ENCODE measurements around the gene PIBF1. TPM values are rescaled to one million over a fixed set of nuclear protein-coding genes. Genes with fewer than 3 reads are reported as not detected.

PIBF1 gene
- total RNA-seq, 1 experiment from 2014 or later, result 4.8 TPM

DNA sequence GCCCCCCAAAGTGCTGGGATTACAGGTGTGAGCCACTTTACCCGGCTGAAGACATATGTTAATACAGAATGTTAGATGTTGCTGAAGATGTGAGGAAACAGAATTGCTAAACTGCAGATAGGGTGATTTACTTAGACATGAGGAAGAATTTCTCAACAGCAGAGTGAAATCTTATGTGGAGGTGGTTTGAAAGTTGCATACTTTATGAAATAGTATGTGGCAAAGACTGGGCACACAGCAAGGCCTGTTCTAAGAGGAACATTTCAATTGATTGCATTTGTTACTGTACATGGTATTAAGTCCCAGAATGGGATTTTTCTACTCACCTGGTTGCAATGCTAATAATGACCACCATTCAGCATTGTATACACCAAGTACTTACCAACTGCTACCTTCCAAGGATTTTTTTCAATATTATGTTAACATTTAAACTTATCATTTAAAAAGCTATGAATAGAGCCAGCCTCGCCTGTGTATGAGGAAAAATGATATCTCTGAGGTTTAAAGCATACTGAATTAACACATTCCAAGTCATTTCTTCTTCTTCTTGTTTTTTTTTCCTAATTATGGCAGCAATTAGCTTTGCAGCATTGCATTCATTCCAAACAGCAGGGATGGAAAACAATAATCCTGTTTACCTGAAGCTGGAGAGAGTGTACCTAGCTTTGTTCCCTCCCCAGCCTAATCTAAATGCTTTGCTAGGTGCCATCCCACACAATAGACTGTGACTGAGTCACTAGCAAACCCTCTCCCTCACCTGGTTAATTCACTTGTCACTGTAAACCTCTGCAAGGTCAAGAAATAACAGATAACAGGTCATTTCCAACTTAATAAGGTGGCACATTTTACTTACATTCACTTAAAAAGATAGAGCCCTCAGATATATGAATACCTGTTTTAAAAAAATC lies 257.5 kb downstream of the PIBF1 start:
- H3K79me2 ChIP-seq (ENCODE audit: low read length), result no peaks in the 10 kb centered on the region
- no peak overlapping the region for H2AFZ ChIP-seq (ENCODE audit: low read length)
- ChIA-PET POLR2A (ENCODE audit: unreplicated experiment) (no interaction called here), CTCF (no interaction called here)
- no peaks in the 10 kb centered on the region for H3F3A ChIP-seq (ENCODE audit: low read length, unreplicated experiment)
- no peak overlapping the region for H3K27ac ChIP-seq (ENCODE audit: low read length)
- no peak overlapping the region for H3K4me3 ChIP-seq (ENCODE audit: low read length)
- H4K20me1 ChIP-seq (ENCODE audit: low read length), result no peaks in the 10 kb centered on the region
- peaks cover 8% of the 10 kb centered on the region; the same call in 1 of the 2 replicates for H3K4me1 ChIP-seq (ENCODE audit: insufficient read depth, low read length)
- no peak for TF ChIP-seq EZH2phosphoT487 (IDR thresholded peaks at IDR 0.05; ENCODE audit: borderline replicate concordance, low read length)
- peak; percentile 2 for DNase-seq
- intact Hi-C loops (cut with micrococcal nuclease), result no loop called here
- H3K27me3 ChIP-seq (ENCODE audit: low read length), result no peaks in the 10 kb centered on the region
- peak; percentile 22; the same call in 1 of the 2 replicates for ATAC-seq
- no peaks in the 10 kb centered on the region for H3K9me3 ChIP-seq (ENCODE audit: low read length)
- H3K9ac ChIP-seq (ENCODE audit: low read length), result no peak overlapping the region
- no peaks in the 10 kb centered on the region for H3K9me2 ChIP-seq (replicated peaks; ENCODE audit: low read length)
- no TSS peak for BruUV-seq (replicated peaks)
- no peaks in the 10 kb centered on the region for H3K36me3 ChIP-seq (ENCODE audit: low read depth, low read length)
- no peak overlapping the region for H3K4me2 ChIP-seq (ENCODE audit: low read length)

DNA sequence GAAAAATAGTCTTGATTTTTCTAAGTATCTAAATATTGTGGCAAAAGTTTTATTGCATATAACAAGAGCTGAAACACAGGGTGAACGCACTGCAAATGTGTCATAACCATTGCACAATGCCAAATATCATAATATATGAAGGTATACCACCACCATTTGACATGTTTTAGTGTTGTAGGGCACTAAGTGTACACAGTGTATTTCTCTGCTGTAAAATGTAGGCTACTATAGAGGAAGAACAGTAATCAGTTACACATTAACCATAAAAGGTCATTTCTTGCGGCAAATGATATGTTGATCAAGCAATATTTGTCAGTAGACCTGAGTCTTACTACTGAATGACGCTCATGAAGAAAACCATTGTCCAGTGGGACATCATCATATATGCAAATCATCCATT lies 258.6 kb downstream of the PIBF1 start:
- ATAC-seq (no peak), DNase-seq (no peak)
- H3K4me2 ChIP-seq (ENCODE audit: low read length), result no peak overlapping the region
- H3K36me3 ChIP-seq (ENCODE audit: low read depth, low read length), result no peaks in the 10 kb centered on the region
- no peaks in the 10 kb centered on the region for H3K79me2 ChIP-seq (ENCODE audit: low read length)
- BruUV-seq (replicated peaks), result no TSS peak
- no peaks in the 10 kb centered on the region for H3K27me3 ChIP-seq (ENCODE audit: low read length)
- H3K4me1 ChIP-seq (ENCODE audit: insufficient read depth, low read length), result peaks cover 8% of the 10 kb centered on the region; the same call in 1 of the 2 replicates
- no peaks in the 10 kb centered on the region for H3F3A ChIP-seq (ENCODE audit: low read length, unreplicated experiment)
- H3K9me2 ChIP-seq (replicated peaks; ENCODE audit: low read length), result no peaks in the 10 kb centered on the region
- H2AFZ ChIP-seq (ENCODE audit: low read length), result no peak overlapping the region
- no peak overlapping the region for H3K9ac ChIP-seq (ENCODE audit: low read length)
- H3K27ac ChIP-seq (ENCODE audit: low read length), result peak overlapping the region; percentile 21; the same call in 1 of the 2 replicates
- H4K20me1 ChIP-seq (ENCODE audit: low read length), result no peaks in the 10 kb centered on the region
- intact Hi-C loops (cut with micrococcal nuclease), result no loop called here
- H3K4me3 ChIP-seq (ENCODE audit: low read length), result no peak overlapping the region
- CTCF ChIA-PET, result interaction anchor here (1.4 kb wide), 1 partner anchor 201 kb away, joined by 3 read pairs; no protein-coding TSS in a partner anchor
- POLR2A ChIA-PET (ENCODE audit: unreplicated experiment), result no interaction called here
- H3K9me3 ChIP-seq (ENCODE audit: low read length), result no peaks in the 10 kb centered on the region
- no peak for TF ChIP-seq EZH2phosphoT487 (IDR thresholded peaks at IDR 0.05; ENCODE audit: borderline replicate concordance, low read length)
- TF ChIP-seq, protein P1, sequence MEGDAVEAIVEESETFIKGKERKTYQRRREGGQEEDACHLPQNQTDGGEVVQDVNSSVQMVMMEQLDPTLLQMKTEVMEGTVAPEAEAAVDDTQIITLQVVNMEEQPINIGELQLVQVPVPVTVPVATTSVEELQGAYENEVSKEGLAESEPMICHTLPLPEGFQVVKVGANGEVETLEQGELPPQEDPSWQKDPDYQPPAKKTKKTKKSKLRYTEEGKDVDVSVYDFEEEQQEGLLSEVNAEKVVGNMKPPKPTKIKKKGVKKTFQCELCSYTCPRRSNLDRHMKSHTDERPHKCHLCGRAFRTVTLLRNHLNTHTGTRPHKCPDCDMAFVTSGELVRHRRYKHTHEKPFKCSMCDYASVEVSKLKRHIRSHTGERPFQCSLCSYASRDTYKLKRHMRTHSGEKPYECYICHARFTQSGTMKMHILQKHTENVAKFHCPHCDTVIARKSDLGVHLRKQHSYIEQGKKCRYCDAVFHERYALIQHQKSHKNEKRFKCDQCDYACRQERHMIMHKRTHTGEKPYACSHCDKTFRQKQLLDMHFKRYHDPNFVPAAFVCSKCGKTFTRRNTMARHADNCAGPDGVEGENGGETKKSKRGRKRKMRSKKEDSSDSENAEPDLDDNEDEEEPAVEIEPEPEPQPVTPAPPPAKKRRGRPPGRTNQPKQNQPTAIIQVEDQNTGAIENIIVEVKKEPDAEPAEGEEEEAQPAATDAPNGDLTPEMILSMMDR (conservative IDR thresholded peaks at IDR 0.05; ENCODE audit: low read depth, low read length), result no peak

DNA sequence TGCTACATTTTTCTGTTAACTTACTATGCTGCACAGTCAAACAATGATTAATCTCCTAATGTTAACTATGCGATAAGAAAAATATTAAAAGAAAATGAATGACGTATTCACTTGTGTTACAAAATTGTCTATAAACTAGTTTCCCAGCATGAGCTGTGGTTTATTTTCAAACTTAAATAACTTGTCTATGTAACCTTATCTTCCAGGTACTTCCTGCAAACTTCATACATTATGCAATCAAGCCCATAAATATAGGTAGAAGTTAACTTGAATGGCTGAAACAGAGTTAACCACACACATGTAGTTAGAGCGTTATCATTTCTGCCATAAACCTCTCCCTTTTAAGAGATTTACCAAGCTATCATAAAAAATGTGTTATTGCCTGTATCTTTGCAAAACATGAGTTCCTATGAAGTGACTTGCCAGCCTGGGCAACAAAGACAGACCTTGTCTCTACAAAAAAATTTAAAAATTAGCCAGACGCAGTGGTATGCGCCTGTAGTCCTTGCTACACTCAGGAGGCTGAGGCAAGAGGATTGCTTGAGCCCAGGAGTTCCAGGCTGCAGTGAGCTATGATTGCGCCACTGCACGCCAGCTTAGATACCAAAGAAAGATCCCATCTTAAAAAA lies 259.1 kb downstream of the PIBF1 start:
- ChIA-PET CTCF (interaction anchor here (1.4 kb wide), 1 partner anchor 201 kb away, joined by 3 read pairs; no protein-coding TSS in a partner anchor), POLR2A (ENCODE audit: unreplicated experiment) (interaction anchor here (0.7 kb wide), 1 partner anchor 54 kb away, joined by 3 read pairs; no protein-coding TSS in a partner anchor)
- Histone ChIP-seq H4K20me1 (ENCODE audit: low read length) (no peaks in the 10 kb centered on the region), H3K4me1 (ENCODE audit: insufficient read depth, low read length) (peaks cover 8% of the 10 kb centered on the region; the same call in 1 of the 2 replicates), H3K27me3 (ENCODE audit: low read length) (no peaks in the 10 kb centered on the region), H3K9ac (ENCODE audit: low read length) (no peak overlapping the region), H3K9me3 (ENCODE audit: low read length) (no peaks in the 10 kb centered on the region), H3F3A (ENCODE audit: low read length, unreplicated experiment) (no peaks in the 10 kb centered on the region), H3K4me2 (ENCODE audit: low read length) (no peak overlapping the region), H3K79me2 (ENCODE audit: low read length) (no peaks in the 10 kb centered on the region), H3K27ac (ENCODE audit: low read length) (peak overlapping the region; percentile 21; the same call in 1 of the 2 replicates), H3K9me2 (replicated peaks; ENCODE audit: low read length) (no peaks in the 10 kb centered on the region), H3K4me3 (ENCODE audit: low read length) (no peak overlapping the region), H2AFZ (ENCODE audit: low read length) (no peak overlapping the region), H3K36me3 (ENCODE audit: low read depth, low read length) (no peaks in the 10 kb centered on the region)
- no peak for ATAC-seq
- intact Hi-C loops (cut with micrococcal nuclease), result no loop called here
- no TSS peak for BruUV-seq (replicated peaks)
- TF ChIP-seq EZH2phosphoT487 (IDR thresholded peaks at IDR 0.05; ENCODE audit: borderline replicate concordance, low read length), result no peak
- DNase-seq, result peak; percentile 45

Data from PC-3 (cell line).